DOHH2 (cell line): ENCODE data around the gene MON2.

Source experiments
- H3F3A ChIP-seq: fragments of 200-600 bp; sonication (generic), shearing (Covaris generic); 2 replicates; pipeline ENCODE4 v1.6.0; 2016; ENCODE audit warnings: antibody characterized with exemption, mild to moderate bottlenecking; ENCODE audit not compliant: control insufficient read depth, insufficient read depth
- H3K27ac ChIP-seq: fragments of 200-600 bp; sonication (generic); 2 replicates; pipeline ENCODE4 v1.5.1; 2014; ENCODE audit warnings: low read depth, mild to moderate bottlenecking, low read length, moderate library complexity
- H3K27me3 ChIP-seq: fragments of 200-600 bp; sonication (generic); 2 replicates; pipeline ENCODE4 v1.6.1; 2014; ENCODE audit warnings: mild to moderate bottlenecking, low read length, mixed read lengths; ENCODE audit not compliant: control insufficient read depth
- H3K36me3 ChIP-seq: fragments of 200-600 bp; sonication (generic); 2 replicates; pipeline ENCODE4 v1.6.1; 2014; ENCODE audit warnings: mild to moderate bottlenecking, low read length, moderate library complexity, mixed read lengths; ENCODE audit not compliant: control insufficient read depth
- H3K4me1 ChIP-seq: fragments of 200-600 bp; sonication (generic); 2 replicates; pipeline ENCODE4 v1.6.1; 2014; ENCODE audit warnings: mild to moderate bottlenecking, low read length, mixed read lengths; ENCODE audit not compliant: control insufficient read depth
- H3K4me2 ChIP-seq: fragments of 200-600 bp; sonication (generic); 2 replicates; pipeline ENCODE4 v1.6.0; 2014; ENCODE audit warnings: mild to moderate bottlenecking, low read length, moderate library complexity
- H3K4me3 ChIP-seq: fragments of 200-600 bp; sonication (generic); 2 replicates; pipeline ENCODE4 v1.5.1; 2014; ENCODE audit warnings: mild to moderate bottlenecking, low read length, mixed read lengths
- H3K79me2 ChIP-seq: fragments of 200-600 bp; sonication (generic); 2 replicates; pipeline ENCODE4 v1.6.1; 2014; ENCODE audit warnings: mild to moderate bottlenecking, low read length, mixed read lengths; ENCODE audit not compliant: control insufficient read depth
- H3K9me2 ChIP-seq: fragments of 200-600 bp; sonication (generic); replicated peaks from 2 replicates; pipeline ENCODE4 v1.6.1; 2014; ENCODE audit warnings: mild to moderate bottlenecking, low read length, mixed read lengths; ENCODE audit not compliant: control insufficient read depth
- H3K9me3 ChIP-seq: fragments of 200-600 bp; sonication (generic); 2 replicates; pipeline ENCODE4 v1.6.1; 2014; ENCODE audit warnings: antibody characterized with exemption, low read length, mixed read lengths; ENCODE audit not compliant: control insufficient read depth, insufficient read depth
- H4K20me1 ChIP-seq: fragments of 200-600 bp; sonication (generic); 2 replicates; pipeline ENCODE4 v1.6.0; 2014; ENCODE audit warnings: low read depth, mild to moderate bottlenecking, antibody characterized with exemption, low read length, moderate library complexity; ENCODE audit not compliant: control insufficient read depth, insufficient read depth
- EZH2phosphoT487 ChIP-seq: fragments of 200-600 bp; sonication (generic); IDR thresholded peaks from 2 replicates; pipeline ENCODE4 v1.6.1; 2017; ENCODE audit warnings: borderline replicate concordance, mild to moderate bottlenecking, antibody characterized with exemption, low read length, moderate library complexity, mixed read lengths
- TF ChIP-seq, protein P1 (sequence below): fragments of 200-600 bp; sonication (generic); IDR thresholded peaks from one replicate; pipeline ENCODE4 v1.5.1; 2014; ENCODE audit warnings: antibody characterized with exemption, mild to moderate bottlenecking, low read depth, low read length; ENCODE audit not compliant: poor library complexity, severe bottlenecking

MON2 gene

DNA sequence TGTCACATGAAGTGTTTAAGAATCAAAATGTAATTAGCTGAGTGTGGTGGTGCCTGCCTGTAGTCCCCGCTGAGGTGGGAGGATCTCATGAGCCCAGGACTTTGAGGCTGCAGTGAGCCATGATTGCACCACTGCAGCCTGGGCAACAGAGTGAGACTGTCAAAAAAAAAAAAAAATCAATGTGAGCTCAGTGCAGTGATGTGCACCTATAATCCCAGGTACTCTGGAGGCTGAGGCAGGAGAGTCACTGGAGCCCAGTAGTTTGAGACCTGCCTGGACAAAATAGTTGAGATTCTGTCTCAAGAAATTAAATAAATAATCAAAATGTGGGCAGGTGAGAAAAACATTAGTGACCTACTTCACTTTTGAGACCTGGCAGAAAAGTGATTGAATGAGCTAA lies 140.0 kb downstream of the MON2 start:
- Histone ChIP-seq H4K20me1 (0 out of 2 replicates have a peak, but pooled peaks cover 4% of the 10 kb centered on the region), H3K4me1 (peaks cover 21% of the 10 kb centered on the region), H3K4me2 (no peak overlapping the region), H3K4me3 (no peak overlapping the region), H3K9me3 (no peaks in the 10 kb centered on the region), H3F3A (peaks cover 5% of the 10 kb centered on the region; the same call in 1 of the 2 replicates), H3K36me3 (peaks cover 28% of the 10 kb centered on the region), H3K79me2 (peaks cover 38% of the 10 kb centered on the region), H3K27me3 (no peaks in the 10 kb centered on the region), H3K9me2 (no peaks in the 10 kb centered on the region), H3K27ac (no peak overlapping the region)
- TF ChIP-seq EZH2phosphoT487, result no peak
- TF ChIP-seq, protein P1, sequence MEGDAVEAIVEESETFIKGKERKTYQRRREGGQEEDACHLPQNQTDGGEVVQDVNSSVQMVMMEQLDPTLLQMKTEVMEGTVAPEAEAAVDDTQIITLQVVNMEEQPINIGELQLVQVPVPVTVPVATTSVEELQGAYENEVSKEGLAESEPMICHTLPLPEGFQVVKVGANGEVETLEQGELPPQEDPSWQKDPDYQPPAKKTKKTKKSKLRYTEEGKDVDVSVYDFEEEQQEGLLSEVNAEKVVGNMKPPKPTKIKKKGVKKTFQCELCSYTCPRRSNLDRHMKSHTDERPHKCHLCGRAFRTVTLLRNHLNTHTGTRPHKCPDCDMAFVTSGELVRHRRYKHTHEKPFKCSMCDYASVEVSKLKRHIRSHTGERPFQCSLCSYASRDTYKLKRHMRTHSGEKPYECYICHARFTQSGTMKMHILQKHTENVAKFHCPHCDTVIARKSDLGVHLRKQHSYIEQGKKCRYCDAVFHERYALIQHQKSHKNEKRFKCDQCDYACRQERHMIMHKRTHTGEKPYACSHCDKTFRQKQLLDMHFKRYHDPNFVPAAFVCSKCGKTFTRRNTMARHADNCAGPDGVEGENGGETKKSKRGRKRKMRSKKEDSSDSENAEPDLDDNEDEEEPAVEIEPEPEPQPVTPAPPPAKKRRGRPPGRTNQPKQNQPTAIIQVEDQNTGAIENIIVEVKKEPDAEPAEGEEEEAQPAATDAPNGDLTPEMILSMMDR, result no peak

DNA sequence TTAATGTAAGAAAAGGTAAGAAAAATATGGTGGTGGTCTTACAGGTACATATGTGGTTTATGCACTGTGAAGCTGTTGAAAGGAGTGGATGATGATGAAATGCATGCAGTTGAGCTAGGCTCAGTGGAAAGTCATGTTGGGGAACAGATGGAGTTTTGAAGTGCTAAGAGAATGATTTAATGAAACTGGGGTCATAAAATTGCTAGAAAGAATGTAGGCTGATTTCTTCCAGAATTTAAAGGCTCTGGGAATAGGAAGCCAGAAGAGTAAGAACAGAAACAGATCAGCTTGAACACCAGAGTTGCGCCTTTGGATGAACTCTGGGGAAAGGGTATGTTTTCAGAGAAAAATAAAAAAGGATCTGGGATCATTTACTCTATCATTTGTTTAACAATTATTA lies 146.5 kb downstream of the MON2 start:
- TF ChIP-seq EZH2phosphoT487, result no peak
- TF ChIP-seq, protein P1, result no peak
- Histone ChIP-seq H3K27ac (no peak overlapping the region), H3K4me3 (no peak overlapping the region), H3K79me2 (no peaks in the 10 kb centered on the region), H3K4me2 (no peak overlapping the region), H3K36me3 (no peaks in the 10 kb centered on the region), H3F3A (no peaks in the 10 kb centered on the region), H3K4me1 (no peaks in the 10 kb centered on the region), H4K20me1 (no peaks in the 10 kb centered on the region), H3K27me3 (no peaks in the 10 kb centered on the region), H3K9me3 (no peaks in the 10 kb centered on the region), H3K9me2 (no peaks in the 10 kb centered on the region)

DNA sequence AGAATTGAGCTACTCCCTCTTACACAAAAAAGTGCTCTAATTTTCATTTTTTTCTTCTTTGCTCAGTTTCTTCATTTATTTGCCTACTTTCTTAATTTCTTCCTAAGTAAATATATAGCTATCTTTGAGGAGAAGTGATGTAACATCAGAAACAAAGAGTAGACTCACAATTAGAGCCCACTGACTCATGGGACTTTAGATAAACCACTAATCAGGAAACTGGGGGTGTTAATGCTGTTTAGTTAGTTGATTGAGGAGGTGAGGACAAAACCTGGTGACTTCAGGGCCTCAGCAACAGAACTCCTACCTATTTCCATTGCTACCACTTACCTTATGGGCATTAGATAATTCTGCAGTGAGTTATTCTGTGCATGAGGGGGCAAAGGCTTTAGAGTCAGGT lies 151.7 kb downstream of the MON2 start:
- no peak for TF ChIP-seq EZH2phosphoT487
- TF ChIP-seq, protein P1, result no peak
- H3K9me3 ChIP-seq, result no peaks in the 10 kb centered on the region
- no peaks in the 10 kb centered on the region for H4K20me1 ChIP-seq
- no peak overlapping the region for H3K4me3 ChIP-seq
- no peaks in the 10 kb centered on the region for H3K36me3 ChIP-seq
- peaks cover 7% of the 10 kb centered on the region for H3K27me3 ChIP-seq
- 0 out of 2 replicates have a peak, but pooled peaks cover 3% of the 10 kb centered on the region for H3K4me1 ChIP-seq
- no peak overlapping the region for H3K4me2 ChIP-seq
- H3K9me2 ChIP-seq, result no peaks in the 10 kb centered on the region
- no peak overlapping the region for H3K27ac ChIP-seq
- no peaks in the 10 kb centered on the region for H3F3A ChIP-seq
- no peaks in the 10 kb centered on the region for H3K79me2 ChIP-seq
